Gastrocnemius medialis (tissue), 4 donors: ENCODE data around the gene USP51. TPM values are rescaled to one million over a fixed set of nuclear protein-coding genes. Genes with fewer than 3 reads are reported as not detected.

ENCODE experiments used
- ATAC-seq, 2 donors: fragments of 150-250 bp; one replicate each; pipeline ENCODE4 v1.9.1; 2016
- DNase-seq, 2 donors: peaks; one replicate each; pipeline ENCODE4 v3.0.0-alpha.2; 2019
- H3K27ac ChIP-seq, 4 donors: fragments of 200-600 bp; sonication (generic); 1 replicate in 1 of 4; 2 replicates in 3 of 4; pipeline ENCODE4 v1.5.1; 2016 to 2018; ENCODE audit warnings: mild to moderate bottlenecking in 2 of 4, moderate library complexity in 1 of 4
- H3K27me3 ChIP-seq, 3 donors: fragments of 200-600 bp; sonication (generic) in 2 of 3; 1 replicate in 1 of 3; 2 replicates in 2 of 3; pipeline versions ENCODE4 v1.5.1 to v1.6.0; 2016 to 2019; ENCODE audit warnings: mild to moderate bottlenecking in 1 of 3, moderate library complexity in 1 of 3
- H3K36me3 ChIP-seq, 2 donors: fragments of 200-600 bp; sonication (generic) in 1 of 2; one replicate each; pipeline ENCODE4 v1.5.1; 2017 to 2018
- H3K4me1 ChIP-seq, 2 donors: fragments of 200-600 bp; sonication (generic) in 1 of 2; one replicate each; pipeline ENCODE4 v1.5.1; 2016 to 2017; ENCODE audit warnings: mild to moderate bottlenecking in 2 of 2
- H3K4me3 ChIP-seq, 4 donors: fragments of 200-600 bp; sonication (generic) in 3 of 4; 1 replicate in 1 of 4; 2 replicates in 3 of 4; pipeline ENCODE4 v1.5.1; 2016 to 2019; ENCODE audit warnings: mild to moderate bottlenecking in 2 of 4
- H3K9me3 ChIP-seq, 3 donors: fragments of 200-600 bp; sonication (generic) in 2 of 3; 1 replicate in 1 of 3; 2 replicates in 2 of 3; pipeline ENCODE4 v1.5.1; 2016 to 2019
- CTCF ChIP-seq, 5 experiments: fragments of 450-650 bp in 3 of 5; fragments of 200-600 bp in 2 of 5; sonication (generic) in 2 of 5; IDR thresholded peaks in 4 of 5; conservative IDR thresholded peaks in 1 of 5; 1 replicate in 4 of 5; 2 replicates in 1 of 5; pipeline ENCODE4 v1.5.1; 2016 to 2019; ENCODE audit warnings: antibody characterized with exemption in 5 of 5, mild to moderate bottlenecking in 3 of 5, moderate library complexity in 3 of 5
- POLR2A ChIP-seq, 2 donors: fragments of 450-650 bp; IDR thresholded peaks; one replicate each; pipeline ENCODE4 v1.6.1; 2017; ENCODE audit warnings: antibody characterized with exemption in 2 of 2, mild to moderate bottlenecking in 2 of 2, moderate library complexity in 2 of 2
- in situ Hi-C, 4 donors: fragments of 200-750 bp; cut with MboI; loops; one replicate each; pipeline versions ENCODE4 v1.15.0 to v1.8.0; 2017; ENCODE audit warnings: low sequenced_read_pairs in 4 of 4
- intact Hi-C: fragments of 100-400 bp; cut with DNase I; formaldehyde crosslinking; loops from one replicate; pipeline ENCODE4 v1.15.1; 2023; ENCODE audit warnings: low total_unique reads
- total RNA-seq, 4 donors: library from RNA; depleted of rRNA; stranded (reverse); fragments of >200 nt; gene quantifications; one replicate each; pipeline versions ENCODE4 v1.1.0 to v1.2.3, GENCODE V29; 2016

USP51 gene
- total RNA-seq, 4 donors from 2014 or later: 0.09 to 1.2 (median 0.57) TPM

- Histone ChIP-seq H3K4me3 (peak overlapping the region; percentile 71 to 79 (median 76)), H3K27me3 (no peaks in the 10 kb centered on the region), H3K4me1 (no peaks in the 10 kb centered on the region), H3K27ac (peak overlapping the region; percentile 77 to 85 (median 84)), H3K36me3 (no peaks in the 10 kb centered on the region), H3K9me3 (no peaks in the 10 kb centered on the region)
- ATAC-seq (no peak), DNase-seq (no peak)
- no peak for TF ChIP-seq POLR2A (IDR thresholded peaks at IDR 0.05)
- no peak for TF ChIP-seq CTCF (IDR thresholded peaks at IDR 0.05 in 4 of 5, conservative IDR thresholded peaks at IDR 0.05 in 1 of 5)
- in situ Hi-C loops (loop anchor here in 1 of 4 donors (25.0 kb wide), 1 partner anchor 222 kb away; the partner anchor contains the start of gene RRAGB), intact Hi-C loops (no loop called here)
These were observed 473 bp upstream of the USP51 start for GRCh38 chrX:55490121-55490520.

DNA sequence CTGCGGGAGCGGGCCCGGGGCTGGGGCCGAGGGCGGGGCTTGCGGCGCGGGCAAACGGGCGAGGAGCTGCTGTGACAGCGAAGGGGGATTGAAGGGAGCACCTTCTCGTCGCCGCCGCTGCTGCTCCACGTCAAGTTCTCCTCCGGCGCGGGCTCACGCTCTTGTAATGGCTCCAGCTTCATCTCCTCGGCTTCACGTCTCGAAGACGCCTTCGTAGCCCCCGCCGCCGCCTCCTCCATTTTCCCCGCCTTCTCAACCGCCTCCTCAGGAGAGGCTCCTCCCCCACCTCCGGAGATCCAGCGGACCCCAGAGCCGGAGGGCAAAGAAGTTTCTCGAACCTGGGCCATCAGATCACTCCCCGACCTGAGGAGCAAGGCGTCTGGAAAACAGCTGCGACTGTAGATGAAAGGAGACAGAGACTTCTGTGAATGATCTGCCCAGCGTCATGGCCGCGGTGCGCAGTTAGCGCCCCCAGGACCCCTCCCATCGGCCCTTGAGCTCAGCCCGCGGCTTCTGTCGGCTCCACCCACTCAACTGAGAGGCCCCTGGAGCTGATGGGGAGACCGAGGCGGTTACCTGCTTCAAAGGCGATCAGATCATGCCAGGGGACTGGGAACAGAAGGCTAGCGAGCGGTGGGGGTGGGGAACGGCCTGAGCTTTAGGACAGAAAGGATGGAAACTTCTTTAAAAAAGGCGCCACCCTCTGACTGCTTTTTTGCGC is 895 bp downstream of the USP51 start:
- Histone ChIP-seq H3K4me1 (no peaks in the 10 kb centered on the region), H3K4me3 (peak overlapping the region; percentile 71 to 79 (median 76)), H3K27me3 (no peaks in the 10 kb centered on the region), H3K27ac (peak overlapping the region; percentile 77 to 85 (median 84)), H3K9me3 (no peaks in the 10 kb centered on the region), H3K36me3 (no peaks in the 10 kb centered on the region)
- intact Hi-C loops (no loop called here), in situ Hi-C loops (loop anchor here in 1 of 4 donors (25.0 kb wide), 1 partner anchor 224 kb away; the partner anchor contains the start of gene RRAGB)
- TF ChIP-seq POLR2A (IDR thresholded peaks at IDR 0.05): peak; percentile 16 to 41
- no peak for TF ChIP-seq CTCF (IDR thresholded peaks at IDR 0.05 in 4 of 5, conservative IDR thresholded peaks at IDR 0.05 in 1 of 5)
- ATAC-seq (peak; percentile 75 to 79), DNase-seq (peak; percentile 13 to 42)

- DNase-seq: no peak
- H3K4me3 ChIP-seq: peak overlapping the region; percentile 71 to 79 (median 76)
- no peaks in the 10 kb centered on the region for H3K9me3 ChIP-seq
- in situ Hi-C loops (loop anchor here in 1 of 4 donors (25.0 kb wide), 1 partner anchor 224 kb away; the partner anchor contains the start of gene RRAGB), intact Hi-C loops (no loop called here)
- peak in 1 of 2 donors; percentile 13 for ATAC-seq
- no peaks in the 10 kb centered on the region for H3K27me3 ChIP-seq
- no peaks in the 10 kb centered on the region for H3K4me1 ChIP-seq
- H3K36me3 ChIP-seq: no peaks in the 10 kb centered on the region
- TF ChIP-seq POLR2A (IDR thresholded peaks at IDR 0.05) (no peak), CTCF (IDR thresholded peaks at IDR 0.05 in 4 of 5, conservative IDR thresholded peaks at IDR 0.05 in 1 of 5) (no peak)
- peak overlapping the region; percentile 42 to 85 (median 84) for H3K27ac ChIP-seq
These were observed 1.5 kb downstream of the USP51 start for GRCh38 chrX:55488006-55488592.

- in situ Hi-C loops (loop anchor here in 1 of 4 donors (25.0 kb wide), 1 partner anchor 225 kb away; the partner anchor contains the start of gene RRAGB), intact Hi-C loops (no loop called here)
- Histone ChIP-seq H3K4me1 (no peaks in the 10 kb centered on the region), H3K27me3 (no peaks in the 10 kb centered on the region), H3K36me3 (no peaks in the 10 kb centered on the region), H3K4me3 (no peak overlapping the region), H3K27ac (no peak overlapping the region), H3K9me3 (no peaks in the 10 kb centered on the region)
- TF ChIP-seq POLR2A (IDR thresholded peaks at IDR 0.05) (no peak), CTCF (IDR thresholded peaks at IDR 0.05 in 4 of 5, conservative IDR thresholded peaks at IDR 0.05 in 1 of 5) (no peak)
- ATAC-seq (no peak), DNase-seq (no peak)
These were observed 2.5 kb downstream of the USP51 start for GRCh38 chrX:55487143-55487542.
